ENCODE data around the gene CAD.

- TF ChIP-seq CTCF (IDR thresholded peaks at IDR 0.05) (no peak), POLR2A (IDR thresholded peaks at IDR 0.05) (no peak)
These were observed 60.8 kb downstream of the CAD start for GRCh38 chr2:27278010-27278409.

Data from ovary (tissue), 3 donors.